ENCODE measurements around the gene PRKG1. TPM values are rescaled to one million over a fixed set of nuclear protein-coding genes. Genes with fewer than 3 reads are reported as not detected.

Gene PRKG1
- total RNA-seq, 1 donor from 2014 or later: 17.9 TPM

DNA sequence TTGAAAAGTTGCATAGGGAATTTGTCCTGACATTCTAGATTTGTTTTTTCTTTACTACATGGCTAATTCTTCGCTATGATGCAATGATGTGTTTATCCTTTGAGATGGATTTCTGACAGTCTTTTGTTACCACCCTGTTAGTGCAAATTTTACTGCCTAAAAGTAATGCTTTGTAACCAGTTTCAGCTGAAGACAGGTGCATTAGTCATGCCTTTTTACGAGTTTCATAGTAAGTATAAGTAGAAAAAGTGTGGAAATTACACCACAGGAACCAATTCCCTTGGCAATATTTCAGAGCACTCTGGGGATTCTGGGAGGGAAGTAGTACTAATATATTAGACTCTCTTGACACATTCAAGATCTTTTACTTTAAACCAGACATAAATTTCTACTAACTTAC lies 982.0 kb downstream of the PRKG1 start:
- H3K4me3 ChIP-seq: no peak overlapping the region
- H3K27me3 ChIP-seq: no peaks in the 10 kb centered on the region
- no peak overlapping the region for H3K27ac ChIP-seq
- H3K36me3 ChIP-seq: no peaks in the 10 kb centered on the region
- DNase-seq (ENCODE audit: extremely low spot score in 2 of 2): no peak
- intact Hi-C loops (cut with DNase I): no loop called here
- H3K4me1 ChIP-seq: no peaks in the 10 kb centered on the region
- H3K9me3 ChIP-seq: no peaks in the 10 kb centered on the region
- TF ChIP-seq, protein P1, sequence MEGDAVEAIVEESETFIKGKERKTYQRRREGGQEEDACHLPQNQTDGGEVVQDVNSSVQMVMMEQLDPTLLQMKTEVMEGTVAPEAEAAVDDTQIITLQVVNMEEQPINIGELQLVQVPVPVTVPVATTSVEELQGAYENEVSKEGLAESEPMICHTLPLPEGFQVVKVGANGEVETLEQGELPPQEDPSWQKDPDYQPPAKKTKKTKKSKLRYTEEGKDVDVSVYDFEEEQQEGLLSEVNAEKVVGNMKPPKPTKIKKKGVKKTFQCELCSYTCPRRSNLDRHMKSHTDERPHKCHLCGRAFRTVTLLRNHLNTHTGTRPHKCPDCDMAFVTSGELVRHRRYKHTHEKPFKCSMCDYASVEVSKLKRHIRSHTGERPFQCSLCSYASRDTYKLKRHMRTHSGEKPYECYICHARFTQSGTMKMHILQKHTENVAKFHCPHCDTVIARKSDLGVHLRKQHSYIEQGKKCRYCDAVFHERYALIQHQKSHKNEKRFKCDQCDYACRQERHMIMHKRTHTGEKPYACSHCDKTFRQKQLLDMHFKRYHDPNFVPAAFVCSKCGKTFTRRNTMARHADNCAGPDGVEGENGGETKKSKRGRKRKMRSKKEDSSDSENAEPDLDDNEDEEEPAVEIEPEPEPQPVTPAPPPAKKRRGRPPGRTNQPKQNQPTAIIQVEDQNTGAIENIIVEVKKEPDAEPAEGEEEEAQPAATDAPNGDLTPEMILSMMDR (IDR thresholded peaks at IDR 0.05): no peak
- peak in 1 of 2 donors; percentile 49 for TF ChIP-seq POLR2AphosphoS5 (IDR thresholded peaks at IDR 0.05; ENCODE audit: insufficient read depth in 1 of 2, low read depth in 1 of 2)

DNA sequence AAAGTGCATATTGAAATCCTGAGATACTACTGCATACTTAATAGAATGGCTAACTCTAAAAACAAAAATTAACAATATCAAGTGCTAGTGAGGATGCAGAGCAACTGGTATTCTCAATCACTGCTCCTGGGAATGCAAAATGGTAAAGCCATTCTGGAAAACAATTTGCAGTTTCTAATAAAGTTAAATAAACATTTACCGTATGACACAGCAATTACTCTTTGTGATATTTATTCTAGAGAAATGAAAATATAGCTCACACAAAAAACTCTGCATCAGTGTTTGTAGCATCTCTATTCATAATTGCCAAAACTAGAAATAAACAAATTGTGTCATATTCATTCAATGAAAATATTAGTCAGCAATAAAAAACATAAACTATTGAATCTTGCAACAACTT lies 984.8 kb downstream of the PRKG1 start:
- Histone ChIP-seq H3K27ac (no peak overlapping the region), H3K27me3 (no peaks in the 10 kb centered on the region), H3K4me1 (no peaks in the 10 kb centered on the region), H3K4me3 (no peak overlapping the region), H3K36me3 (no peaks in the 10 kb centered on the region), H3K9me3 (no peaks in the 10 kb centered on the region)
- intact Hi-C loops (cut with DNase I): no loop called here
- TF ChIP-seq, protein P1 (IDR thresholded peaks at IDR 0.05): no peak
- TF ChIP-seq POLR2AphosphoS5 (IDR thresholded peaks at IDR 0.05; ENCODE audit: insufficient read depth in 1 of 2, low read depth in 1 of 2) (no peak), POLR2A (IDR thresholded peaks at IDR 0.05) (no peak)
- DNase-seq (ENCODE audit: extremely low spot score in 2 of 2): no peak

DNA sequence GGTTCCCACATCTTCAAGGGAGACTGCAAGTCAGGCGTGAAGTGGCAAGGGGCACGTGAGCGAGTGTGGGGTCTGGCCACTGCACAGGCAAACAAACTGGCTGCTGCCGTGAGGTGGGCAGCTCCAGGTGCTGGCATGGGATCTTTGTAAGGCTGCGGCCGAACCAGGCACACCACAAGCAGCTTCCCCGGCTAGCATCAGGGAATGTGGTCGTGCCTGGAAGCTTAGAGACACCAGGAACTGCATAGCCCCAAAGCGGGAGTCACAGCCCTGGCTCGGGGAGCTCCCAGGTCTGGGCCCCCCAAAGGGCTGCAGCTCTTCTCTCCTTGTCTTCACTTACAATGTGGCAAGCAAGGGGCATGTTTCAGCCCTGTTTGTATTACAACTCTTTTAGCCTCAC lies 988.9 kb downstream of the PRKG1 start:
- Histone ChIP-seq H3K4me1 (no peaks in the 10 kb centered on the region), H3K27me3 (no peaks in the 10 kb centered on the region), H3K4me3 (no peak overlapping the region), H3K9me3 (no peaks in the 10 kb centered on the region), H3K36me3 (peaks cover 0 to 4% of the 10 kb centered on the region in 2 donors), H3K27ac (no peak overlapping the region)
- no peak for TF ChIP-seq POLR2AphosphoS5 (IDR thresholded peaks at IDR 0.05; ENCODE audit: insufficient read depth in 1 of 2, low read depth in 1 of 2)
- TF ChIP-seq POLR2A (IDR thresholded peaks at IDR 0.05): no peak
- DNase-seq (ENCODE audit: extremely low spot score in 2 of 2): no peak
- intact Hi-C loops (cut with DNase I): no loop called here

DNA sequence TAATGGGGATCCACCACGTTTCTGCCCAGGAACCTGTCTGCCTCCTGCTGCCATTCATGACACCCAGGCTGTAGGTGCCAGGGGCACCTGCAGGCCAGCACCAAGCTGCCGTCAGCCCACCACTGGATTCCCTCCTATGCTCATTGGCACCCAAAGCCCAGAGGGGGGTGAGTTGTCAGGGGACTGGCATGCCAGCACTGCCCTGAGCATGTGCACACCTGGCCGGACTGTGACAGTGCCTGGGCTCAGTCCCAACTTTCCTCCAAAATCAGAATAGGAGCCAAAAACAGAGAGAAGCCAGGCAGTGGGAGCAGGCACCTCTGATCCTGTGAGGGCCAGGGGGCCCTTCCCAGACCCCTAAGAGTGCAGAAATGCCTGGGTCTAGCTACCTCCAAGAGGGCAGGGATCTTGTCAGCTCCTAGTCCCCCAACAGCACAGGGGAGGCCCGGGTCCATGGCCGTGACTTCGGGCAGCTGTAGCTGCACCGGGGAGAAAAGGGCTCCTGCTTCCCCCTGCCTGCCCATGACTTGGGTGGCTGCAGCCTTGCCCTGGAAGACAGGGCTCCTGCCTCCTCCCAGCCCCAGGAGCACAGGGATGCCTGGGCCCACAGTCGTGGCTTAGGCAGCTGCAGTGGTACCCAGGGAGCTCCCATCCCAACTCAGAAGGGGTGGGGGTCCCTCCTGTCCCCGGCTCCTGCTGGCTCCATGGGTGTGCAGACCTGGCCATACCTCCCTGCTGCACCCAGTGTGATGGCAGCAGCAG lies 990.0 kb downstream of the PRKG1 start:
- TF ChIP-seq POLR2AphosphoS5 (IDR thresholded peaks at IDR 0.05; ENCODE audit: insufficient read depth in 1 of 2, low read depth in 1 of 2): no peak
- Histone ChIP-seq H3K9me3 (no peaks in the 10 kb centered on the region), H3K36me3 (peaks cover 0 to 4% of the 10 kb centered on the region in 2 donors), H3K4me3 (no peak overlapping the region), H3K4me1 (no peaks in the 10 kb centered on the region), H3K27ac (no peak overlapping the region), H3K27me3 (no peaks in the 10 kb centered on the region)
- intact Hi-C loops (cut with DNase I): no loop called here
- no peak for DNase-seq (ENCODE audit: extremely low spot score in 2 of 2)

DNA sequence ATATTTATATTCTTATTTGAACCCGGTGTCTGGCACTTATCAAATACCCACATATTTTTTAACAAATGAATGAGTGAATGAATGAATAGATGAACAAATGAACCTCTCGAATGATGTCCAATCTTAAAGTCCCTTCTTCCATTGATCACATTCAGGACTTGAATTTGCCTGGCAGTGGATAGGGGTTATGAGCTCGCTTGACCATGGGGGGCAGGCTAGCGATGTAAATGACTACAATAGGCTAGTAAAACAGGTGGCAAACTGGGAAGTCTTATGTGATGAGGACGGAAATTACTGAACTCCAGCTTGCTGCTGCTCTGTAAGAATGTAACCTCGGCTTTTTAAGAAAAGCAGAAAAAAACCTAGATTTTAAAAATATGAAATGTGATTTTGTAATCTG lies 992.1 kb downstream of the PRKG1 start:
- H3K4me1 ChIP-seq: no peaks in the 10 kb centered on the region
- H3K36me3 ChIP-seq: peaks cover 0 to 4% of the 10 kb centered on the region in 2 donors
- TF ChIP-seq, protein P1 (IDR thresholded peaks at IDR 0.05): no peak
- TF ChIP-seq POLR2A (IDR thresholded peaks at IDR 0.05) (no peak), POLR2AphosphoS5 (IDR thresholded peaks at IDR 0.05; ENCODE audit: insufficient read depth in 1 of 2, low read depth in 1 of 2) (no peak)
- H3K27ac ChIP-seq: no peak overlapping the region
- no peak overlapping the region for H3K4me3 ChIP-seq
- no peaks in the 10 kb centered on the region for H3K27me3 ChIP-seq
- no peaks in the 10 kb centered on the region for H3K9me3 ChIP-seq
- no peak for DNase-seq (ENCODE audit: extremely low spot score in 2 of 2)
- intact Hi-C loops (cut with DNase I): no loop called here

DNA sequence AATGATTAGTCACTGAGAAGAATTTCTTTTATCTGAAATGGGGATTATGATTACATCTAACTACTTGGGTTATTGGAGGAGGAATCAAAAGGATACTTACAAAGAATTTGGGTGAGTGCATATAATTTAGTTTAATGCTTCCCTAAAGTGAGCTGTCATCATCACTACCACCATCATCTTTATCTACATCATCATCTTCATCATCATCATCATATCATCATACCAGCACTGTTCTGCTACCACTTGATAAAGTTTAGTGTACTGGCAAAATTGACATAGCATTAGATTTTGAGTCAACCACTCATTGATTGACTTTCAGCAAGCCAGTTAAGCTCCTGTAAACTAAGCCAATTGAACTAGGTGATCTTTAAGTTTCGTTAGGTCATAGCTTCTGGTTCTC lies 994.2 kb downstream of the PRKG1 start:
- Histone ChIP-seq H3K36me3 (peaks cover 0 to 4% of the 10 kb centered on the region in 2 donors), H3K4me1 (no peaks in the 10 kb centered on the region), H3K27me3 (no peaks in the 10 kb centered on the region), H3K4me3 (no peak overlapping the region), H3K9me3 (no peaks in the 10 kb centered on the region), H3K27ac (no peak overlapping the region)
- intact Hi-C loops (cut with DNase I): no loop called here
- TF ChIP-seq POLR2A (IDR thresholded peaks at IDR 0.05) (no peak), POLR2AphosphoS5 (IDR thresholded peaks at IDR 0.05; ENCODE audit: insufficient read depth in 1 of 2, low read depth in 1 of 2) (no peak)
- TF ChIP-seq, protein P1 (IDR thresholded peaks at IDR 0.05): no peak
- DNase-seq (ENCODE audit: extremely low spot score in 2 of 2): no peak
